ENCODE measurements around the gene MDFI.
A peak's percentile ranks its signal among the peaks of the same experiment; 100 is the strongest.

Gene MDFI

DNA sequence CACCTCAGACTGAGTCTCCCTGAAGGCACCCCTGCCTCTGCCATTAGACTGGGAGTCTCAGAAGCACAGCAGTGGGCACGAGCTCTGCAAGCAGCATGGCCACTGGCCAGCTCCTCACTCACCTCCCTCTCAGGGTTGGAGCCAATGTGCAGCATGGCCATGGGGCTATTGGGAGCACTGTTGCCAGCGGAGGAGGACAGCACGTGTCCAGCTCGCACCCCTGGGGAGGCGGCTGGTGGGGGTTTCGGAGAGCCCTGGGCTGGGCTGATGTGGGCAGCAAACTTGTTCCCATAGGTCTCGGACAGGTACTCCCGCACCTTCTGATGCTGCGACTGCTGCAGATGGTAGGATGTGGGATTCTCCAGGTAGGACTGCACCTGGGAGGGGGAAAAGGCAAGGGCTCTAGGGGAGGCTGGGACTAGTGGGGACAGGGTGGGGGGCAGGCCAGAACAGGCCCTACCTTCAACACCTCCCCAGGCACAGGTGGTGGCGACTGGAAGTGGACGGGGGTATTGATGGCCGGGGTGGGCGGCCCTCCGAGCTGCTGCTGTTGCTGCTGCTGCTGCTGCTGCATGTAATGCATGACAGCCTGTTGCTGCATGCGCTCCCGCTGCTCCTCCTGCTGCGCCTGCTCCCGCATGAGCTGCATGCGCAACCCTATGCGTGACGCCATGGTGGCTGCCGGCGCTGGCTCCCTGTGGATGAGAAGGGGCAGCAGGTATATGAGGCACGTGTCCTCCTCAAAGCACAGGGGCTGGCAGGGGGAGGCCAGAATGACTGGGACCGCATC is 52.5 kb downstream of the MDFI start:
- no peak for DNase-seq

DNA sequence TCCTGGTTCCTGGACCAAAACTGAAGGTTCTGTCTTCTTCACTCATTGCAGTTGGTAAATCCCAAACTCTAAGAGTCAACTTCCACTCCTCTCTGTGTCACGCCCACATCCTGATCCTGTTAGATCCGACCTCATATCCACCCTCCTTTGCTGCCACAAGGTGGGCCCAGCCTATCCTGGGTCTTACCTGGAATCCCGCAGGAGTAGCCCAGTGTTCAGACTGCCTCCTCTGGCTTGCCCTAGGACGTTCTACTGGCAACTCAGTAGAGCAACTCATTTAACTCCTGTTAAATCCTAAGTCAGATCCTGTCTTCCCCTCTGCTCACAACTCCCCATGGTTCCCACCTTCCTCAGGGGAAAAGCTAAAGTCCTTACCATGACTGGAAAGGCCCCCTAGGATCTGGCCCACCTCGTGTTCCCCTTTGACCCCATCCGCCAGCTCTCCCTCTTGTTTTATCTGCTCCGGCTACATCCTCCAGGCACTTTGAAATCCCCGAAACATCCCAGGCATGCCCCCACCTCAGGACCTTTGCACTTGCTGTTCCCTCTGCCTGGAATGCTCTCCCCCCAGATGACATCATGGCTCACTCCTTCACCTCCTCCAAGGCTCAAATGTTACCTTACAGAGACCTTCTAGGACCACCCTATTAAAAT is 53.3 kb downstream of the MDFI start:
- no peak for DNase-seq

DNA sequence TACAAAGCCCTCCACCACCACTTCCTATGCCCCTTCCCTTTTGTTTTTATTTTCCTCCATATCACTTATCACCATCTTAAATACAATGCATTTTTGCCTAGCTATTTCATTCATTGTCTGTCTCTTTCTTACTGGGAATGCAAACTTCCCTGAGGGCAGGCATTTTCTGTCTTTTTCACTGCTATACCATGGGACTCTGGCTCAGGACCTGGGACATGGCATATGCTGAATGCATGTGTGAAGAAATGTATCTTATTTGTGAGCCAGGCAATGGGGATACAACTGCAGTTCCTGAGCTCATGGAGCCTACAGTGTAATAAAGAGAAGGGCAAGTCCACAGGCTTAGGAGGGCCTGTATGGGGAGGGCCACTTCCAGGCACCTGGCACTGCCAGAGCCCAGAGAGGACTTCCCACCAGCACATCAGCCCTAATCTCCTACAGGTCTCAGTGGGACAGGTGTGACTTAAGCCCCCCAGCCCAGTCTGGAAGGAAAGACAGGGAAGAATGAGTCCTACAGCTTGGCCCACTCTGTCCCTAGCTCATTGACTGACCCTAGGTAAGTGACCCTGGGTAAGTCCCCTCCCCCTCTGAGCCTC is 53.9 kb downstream of the MDFI start:
- no peak for DNase-seq

DNA sequence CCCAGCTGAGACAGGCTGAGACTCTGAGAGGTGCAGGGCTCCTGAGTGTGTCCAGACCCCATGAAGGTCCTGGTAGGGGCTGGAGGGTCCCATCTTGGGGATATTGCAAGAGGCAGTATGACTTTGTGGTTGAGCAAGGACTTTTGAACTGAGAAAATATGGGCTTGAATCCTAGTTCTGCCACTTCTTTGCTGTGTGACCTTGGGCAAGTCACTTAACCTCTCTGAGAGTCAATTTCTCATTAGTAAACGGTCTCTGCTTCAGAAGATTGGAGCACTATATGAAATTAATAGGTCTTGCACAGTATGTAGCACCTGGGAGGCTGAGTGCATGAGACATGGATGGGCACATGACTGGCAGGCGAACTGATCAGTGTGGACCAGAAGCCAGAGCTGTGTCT is 54.5 kb downstream of the MDFI start:
- no peak for DNase-seq

DNA sequence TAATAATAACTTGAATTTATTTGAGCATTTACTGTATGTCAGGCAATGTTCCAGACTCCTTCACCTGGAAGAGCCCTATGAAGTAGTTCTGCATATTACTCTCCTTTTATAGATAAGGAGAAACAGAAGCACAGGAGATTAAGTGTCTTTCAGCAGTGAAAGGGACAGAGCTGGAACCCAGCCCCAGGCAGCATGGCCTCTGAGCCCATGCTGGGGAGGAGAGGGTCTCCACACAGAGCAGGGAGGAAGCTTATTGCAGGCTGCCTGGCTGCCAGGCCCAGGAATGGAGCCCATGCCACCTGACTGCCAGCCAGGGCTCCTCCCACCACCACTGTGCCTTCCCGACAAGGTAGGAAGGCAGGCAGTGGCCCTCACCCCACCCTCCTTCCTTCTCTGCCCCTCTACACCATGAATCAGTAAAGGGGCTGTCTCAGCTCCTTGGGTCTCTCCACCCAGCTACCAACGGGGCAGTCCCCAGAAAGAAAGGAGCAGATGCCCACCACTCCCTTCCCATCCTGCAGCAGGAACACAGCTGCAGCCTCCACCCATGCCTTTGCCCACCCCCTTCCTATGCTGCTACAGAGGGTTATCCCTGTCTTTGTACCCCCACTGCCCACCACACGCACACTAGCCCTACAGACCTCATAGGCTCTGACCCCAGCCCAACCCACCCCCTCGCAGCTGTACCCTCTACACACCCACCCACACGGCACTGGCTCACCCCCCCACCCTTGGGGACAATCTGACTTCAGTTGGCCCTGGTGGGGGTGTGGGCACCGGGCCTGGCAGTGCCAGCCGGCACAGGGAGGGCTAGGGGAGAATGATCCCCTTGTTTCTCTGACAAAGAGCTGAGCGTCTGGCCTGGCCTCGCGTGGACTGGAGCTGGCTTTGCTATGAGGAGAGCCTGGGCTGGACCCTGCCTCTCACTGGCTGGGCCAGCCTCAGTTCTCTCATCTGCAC is 55.3 kb downstream of the MDFI start:
- DNase-seq: no peak

DNA sequence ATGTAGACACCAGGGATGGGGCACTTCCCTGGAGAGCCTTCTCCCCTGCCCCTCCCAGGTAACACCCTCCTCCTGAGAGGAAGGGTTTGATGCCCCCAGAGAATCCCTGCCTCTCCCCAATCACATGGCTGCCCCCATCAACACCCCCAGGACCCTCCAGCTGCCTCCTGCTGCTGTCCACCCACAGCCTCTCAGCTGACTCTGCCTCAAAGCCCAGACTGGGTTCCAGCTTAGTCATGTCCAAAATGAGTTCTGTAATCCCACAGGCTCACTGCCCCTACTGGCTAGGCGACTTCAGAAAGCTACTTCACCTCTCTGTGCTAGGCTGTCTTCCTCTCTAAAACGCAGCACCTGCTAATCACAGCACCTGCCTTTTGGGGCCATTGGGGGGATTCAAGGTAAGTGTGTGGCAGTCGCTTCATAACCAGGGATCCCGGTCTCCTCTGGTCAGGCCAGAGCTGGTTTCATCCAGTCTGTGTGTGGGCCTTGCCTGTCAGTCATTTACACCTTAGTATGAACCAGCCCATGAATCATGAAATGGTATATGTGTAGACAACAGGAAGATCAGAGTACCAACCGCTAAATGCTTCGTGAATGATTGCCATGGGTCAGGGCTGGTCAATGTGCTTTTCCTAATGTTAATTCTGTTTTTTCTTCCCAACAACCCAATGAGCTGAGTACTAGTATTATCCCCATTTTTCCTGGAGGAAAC is 56.7 kb downstream of the MDFI start:
- DNase-seq: no peak

DNA sequence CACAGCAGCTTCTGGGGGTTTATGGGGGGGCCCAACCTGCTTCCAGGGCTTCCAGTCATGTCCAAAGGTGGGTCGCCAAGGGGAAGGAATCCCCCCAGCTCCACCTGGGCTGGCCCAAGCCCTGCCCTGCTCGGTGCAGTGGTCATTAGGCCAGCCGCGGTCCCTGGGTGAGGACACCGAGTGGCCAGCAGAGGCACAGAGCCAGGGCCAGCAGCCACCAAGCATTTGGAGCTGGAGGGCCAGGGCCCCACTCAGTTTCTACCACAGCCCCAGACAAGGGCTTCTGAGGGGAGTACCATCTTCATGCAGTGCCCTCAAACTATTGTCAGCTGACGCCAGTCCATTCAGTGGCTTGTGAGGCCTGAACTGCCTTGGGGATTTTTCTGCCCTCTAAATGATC is 57.6 kb downstream of the MDFI start:
- DNase-seq: no peak

DNA sequence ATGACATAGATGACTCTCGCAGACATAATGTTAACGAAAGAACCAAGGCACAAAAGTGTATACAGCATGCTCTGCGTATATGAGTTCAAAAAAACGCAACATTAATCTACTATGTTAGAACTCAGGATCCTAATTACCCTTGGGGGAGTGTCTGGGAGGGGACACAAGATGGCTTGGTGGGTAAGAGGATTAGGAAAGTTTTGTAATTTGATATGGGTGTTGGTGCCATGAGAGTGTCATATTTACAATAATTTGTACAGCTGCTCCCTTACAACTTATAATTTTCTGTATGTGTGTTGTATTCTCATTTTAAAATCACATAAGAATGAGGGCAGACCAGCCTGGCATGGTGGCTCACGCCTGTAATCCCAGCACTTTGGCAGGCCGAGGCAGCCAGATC is 58.5 kb downstream of the MDFI start:
- DNase-seq: no peak

DNA sequence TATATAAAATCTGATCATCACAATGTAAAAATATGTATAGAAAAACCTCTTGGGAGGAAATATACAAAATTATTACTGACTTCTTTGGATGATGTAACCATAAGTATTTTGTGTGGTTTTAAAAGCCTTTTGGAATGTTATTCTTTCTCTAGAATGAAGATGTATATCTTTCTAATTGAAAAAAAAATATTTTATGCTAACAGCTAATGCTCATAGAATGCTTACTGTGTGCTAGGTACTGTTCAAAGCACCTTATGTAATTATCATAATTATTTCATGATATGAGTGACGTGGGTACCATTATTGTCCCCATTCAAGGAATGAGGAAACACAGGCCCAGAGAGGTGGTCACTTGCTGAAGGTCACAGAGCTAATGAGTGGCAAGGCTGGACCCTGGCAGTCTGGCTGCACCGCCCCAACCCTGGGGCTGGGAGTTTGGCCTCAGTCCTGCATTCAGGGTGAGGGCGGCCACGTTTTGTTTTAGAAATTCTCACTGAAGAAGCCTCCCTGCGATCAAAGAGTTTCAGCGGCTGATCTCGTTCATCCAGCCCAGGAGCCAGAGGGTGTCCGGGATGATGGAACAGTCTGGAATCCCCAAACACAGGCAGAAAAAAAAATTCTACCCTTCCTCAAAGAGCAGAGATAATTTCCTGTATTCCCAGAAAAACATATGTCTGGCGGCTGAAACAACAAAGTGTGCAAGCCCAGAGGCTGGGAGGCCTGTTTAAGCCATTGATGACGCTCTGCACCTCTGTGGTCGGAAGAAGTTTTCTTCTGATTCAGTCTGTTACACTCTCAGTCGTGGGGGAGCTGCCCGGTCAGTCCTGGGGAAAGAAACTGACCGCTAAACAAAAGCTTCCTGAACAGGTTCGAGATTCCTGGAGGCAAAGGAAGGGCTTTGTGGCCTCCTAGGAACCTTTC is 59.9 kb downstream of the MDFI start:
- DNase-seq: no peak

DNA sequence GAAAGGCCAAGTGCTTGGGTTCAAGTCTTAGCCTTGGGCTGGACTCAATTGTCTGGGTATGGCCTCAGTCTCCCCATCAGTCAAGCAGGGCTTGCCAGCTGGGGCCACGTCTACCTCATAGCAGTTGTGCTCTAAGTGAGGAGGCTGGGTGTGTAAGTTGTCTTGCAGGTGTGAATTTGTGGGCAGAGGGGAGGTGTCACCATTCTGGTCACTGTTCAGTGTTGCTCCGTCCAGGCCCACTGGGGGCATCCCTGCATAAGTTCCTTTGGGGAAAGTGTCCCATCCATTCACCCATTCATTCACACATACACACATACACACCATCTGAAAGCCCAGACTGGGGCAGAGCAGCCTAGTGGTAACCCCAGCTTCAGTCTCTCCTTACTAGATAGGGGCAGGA is 60.8 kb downstream of the MDFI start:
- DNase-seq: no peak

DNA sequence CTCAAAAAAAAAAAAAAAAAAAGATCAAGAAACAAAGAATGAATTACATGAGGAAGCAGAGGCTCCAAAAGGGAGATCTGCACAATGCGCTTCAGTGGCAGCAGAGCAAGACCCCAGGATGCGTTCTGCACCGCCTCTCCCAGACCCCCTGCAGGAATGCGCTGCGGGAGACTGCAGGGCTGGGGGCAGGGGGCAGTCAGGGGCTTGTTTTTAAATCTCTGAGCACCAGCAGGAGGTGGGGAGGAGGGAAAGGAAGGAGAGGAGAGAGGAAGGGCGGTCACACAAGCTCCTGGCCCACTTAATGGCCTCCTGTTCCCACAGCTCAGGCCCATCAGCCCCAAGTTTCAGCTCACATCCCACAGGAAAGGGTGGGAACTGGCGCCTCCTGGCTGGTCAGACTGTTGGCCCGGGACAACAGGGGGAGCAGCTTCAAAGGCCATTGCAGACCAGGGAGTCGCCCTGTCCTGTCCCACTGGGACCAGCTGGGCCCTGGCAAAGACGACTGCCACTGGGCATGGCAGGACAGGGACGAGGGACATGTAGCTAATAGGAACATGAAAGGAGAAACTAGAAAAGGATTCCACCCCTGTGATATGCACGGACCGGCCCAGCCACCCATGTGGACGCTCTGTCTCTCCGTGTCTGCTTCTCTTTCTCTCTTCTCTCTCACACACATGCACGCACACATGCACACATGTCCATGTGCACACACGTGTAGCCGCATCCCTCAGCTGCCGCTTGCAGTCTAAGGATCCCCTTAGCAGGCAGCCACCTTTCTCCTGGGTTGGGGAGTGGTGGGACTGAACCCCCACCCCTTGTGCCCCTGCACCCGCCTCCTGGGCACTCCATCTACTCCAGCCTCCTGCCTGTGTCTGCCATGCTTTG is 62.4 kb downstream of the MDFI start:
- DNase-seq: no peak

DNA sequence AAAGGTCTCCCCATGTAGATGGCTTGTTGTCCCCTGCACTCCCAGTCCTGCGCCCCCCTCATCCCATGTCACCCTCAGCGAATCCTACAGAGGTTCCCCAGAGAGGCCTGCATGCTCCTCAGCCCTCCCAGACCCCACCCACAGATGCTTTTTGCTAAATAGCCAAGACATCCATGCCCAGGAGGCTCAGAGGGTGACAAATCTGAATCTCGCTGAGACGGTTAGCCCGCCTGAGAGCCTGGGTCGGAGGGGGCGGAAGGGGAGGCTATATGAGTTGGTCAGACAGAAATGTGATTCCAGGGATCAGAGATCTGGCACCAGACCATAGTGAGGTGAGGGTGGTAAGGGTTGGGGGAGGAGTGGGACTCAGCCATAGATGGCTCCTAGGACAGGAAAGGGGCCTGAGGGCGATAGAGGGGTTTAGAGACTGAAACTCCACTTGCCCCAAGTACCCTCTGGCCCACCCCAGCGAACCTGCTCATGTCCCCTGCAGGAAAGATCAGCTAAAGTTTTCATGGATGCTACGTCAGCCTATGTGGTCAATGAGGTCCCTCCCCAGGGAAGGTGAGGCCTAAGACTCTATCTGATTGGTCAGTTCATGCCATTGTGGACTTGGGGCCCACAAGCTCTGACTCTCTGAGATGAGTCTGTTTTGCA is 63.9 kb downstream of the MDFI start:
- DNase-seq: peak; percentile 10

DNA sequence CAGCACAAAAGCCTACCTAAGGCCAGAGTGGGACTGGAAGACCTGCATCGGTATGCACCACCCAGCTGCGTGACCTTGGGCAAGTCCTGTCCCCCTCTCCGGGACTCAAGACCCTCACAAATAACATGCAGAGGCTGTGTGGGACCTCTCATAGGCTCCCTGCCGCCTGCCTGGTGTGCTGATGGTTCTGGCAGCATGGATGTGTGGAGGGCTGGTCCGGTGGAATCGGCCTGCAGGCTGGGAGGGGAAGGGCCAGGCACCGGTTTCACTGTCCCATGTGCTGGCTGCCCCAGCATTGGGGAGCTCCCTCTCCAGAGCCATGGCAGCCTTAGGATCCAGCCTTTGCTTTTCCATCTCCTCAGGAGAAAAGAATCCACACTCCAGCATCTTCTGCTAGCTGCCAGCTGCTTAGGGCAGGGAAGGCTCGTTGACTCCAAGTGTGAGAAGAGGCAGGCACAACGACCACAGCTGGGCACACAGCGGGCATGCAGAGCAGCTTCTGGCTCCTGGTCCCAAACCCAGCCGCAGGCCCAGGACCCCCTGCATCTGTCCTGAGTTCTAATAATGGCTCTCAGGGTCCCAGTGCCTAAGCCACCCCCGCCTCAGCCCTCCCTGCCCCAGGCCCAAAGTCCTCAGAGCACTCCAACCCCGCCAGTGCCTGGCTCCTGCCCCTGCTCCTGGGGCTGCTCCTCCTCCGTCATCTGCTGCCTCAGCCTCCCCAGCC is 64.7 kb downstream of the MDFI start:
- no peak for DNase-seq

Measured in stimulated activated naive CD4-positive, alpha-beta T cell treated with Interleukin-2 at 50 U/mL for 16 hours (primary cell).